Measurements from ENCODE around the gene MYOG. TPM values are rescaled to one million over a fixed set of nuclear protein-coding genes. Genes with fewer than 3 reads are reported as not detected.

Gene MYOG
- polyA plus RNA-seq, 3 donors, result 0.14 TPM; not detected in 1

DNA sequence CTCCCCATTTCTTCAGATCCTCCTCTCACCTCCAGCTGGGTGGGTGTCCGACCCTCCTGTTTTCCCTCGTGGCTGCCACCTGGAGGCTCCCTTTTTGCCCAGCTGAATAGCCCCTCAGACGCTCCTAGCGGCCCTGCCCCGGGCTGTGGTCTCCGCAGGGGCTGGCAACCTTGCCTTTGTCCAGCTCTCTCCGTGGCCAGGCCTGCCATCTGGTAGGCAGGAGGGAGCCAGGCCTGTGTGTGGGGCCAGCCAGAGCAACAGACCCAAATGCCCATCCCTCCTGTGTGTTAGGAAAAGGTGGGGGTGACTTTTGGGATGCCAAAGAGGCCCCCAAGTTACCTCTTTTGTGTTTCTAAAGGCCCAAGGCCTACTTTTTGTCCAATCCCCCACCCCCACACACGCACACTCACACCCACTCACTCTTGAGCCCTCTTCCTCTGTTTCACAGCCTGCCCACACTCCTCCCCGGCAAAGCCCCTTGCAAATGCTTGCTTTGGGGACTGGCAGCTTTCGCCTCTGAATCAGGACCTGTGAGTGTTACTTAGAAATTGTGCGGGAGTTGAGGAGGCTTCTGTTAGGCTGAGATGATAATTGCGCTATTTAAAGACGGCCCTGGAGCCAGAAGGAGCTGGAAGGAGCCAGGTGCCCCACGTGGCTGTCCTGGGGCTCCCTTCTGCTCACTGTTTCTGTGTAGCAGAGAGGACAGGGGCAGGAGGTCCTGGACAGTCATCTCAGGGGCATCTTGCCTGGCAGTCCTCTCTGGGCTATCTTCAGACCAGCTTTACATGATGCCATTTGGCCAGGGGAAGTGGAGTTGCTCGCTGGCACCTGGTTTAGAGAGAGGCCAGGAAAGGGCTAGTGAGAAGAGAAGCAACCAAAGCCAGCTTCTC, 50.5 kb downstream of the MYOG start:
- DNase-seq (ENCODE audit: low read depth in 3 of 3, low spot score in 2 of 3), result no peak

- DNase-seq (ENCODE audit: low read depth in 3 of 3, low spot score in 2 of 3), result no peak
Measured at GRCh38 chr1:203034422-203035110, 51.2 kb downstream of the MYOG start.

DNA sequence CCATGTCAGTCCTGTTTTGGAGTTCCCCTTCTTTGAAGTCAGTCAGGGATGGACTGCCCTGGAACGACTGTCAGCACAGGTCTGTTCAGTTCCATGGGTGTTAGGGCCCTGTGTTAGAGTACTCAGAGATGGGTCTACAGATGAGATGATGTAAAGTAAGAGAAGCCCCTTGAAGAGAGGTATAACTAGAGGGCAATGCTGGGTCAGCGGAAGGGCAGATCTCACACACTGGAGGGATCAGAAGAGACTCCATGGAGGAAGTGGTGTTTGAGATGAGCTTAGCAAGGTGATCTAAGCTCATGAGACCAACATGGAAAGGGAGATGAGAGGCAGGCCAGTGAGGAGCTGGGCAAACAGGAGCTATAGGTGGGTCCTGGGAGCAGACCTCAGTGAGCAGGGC, 51.9 kb downstream of the MYOG start:
- DNase-seq (ENCODE audit: low read depth in 3 of 3, low spot score in 2 of 3), result no peak

GRCh38 chr1:203033287-203033686, 52.5 kb downstream of the MYOG start:
- no peak for DNase-seq (ENCODE audit: low read depth in 3 of 3, low spot score in 2 of 3)

Other genes with a start within 250 kb of the MYOG start
- gene RABIF, start 196.9 kb downstream of the MYOG start, polyA plus RNA-seq (ENCODE audit: insufficient read length in 3 of 3), result 10 to 100 TPM; 11.3 to 12.3 (median 11.4) TPM
- 10 to 100 TPM; 41.0 to 50.3 (median 44.5) TPM for gene KLHL12, start 158.8 kb downstream of the MYOG start, polyA plus RNA-seq (ENCODE audit: insufficient read length in 3 of 3)
- 10 to 100 TPM; 80.7 to 86.3 (median 85.3) TPM for gene ADIPOR1, start 127.7 kb downstream of the MYOG start, polyA plus RNA-seq (ENCODE audit: insufficient read length in 3 of 3)
- 10 to 100 TPM; 45.7 to 50.3 (median 48.6) TPM for gene CYB5R1, start 118.8 kb downstream of the MYOG start, polyA plus RNA-seq (ENCODE audit: insufficient read length in 3 of 3)
- gene TMEM183A, start 78.6 kb downstream of the MYOG start, polyA plus RNA-seq (ENCODE audit: insufficient read length in 3 of 3), result 10 to 100 TPM; 79.8 to 82.3 (median 82.1) TPM
- gene PPFIA4, start 59.5 kb downstream of the MYOG start, polyA plus RNA-seq (ENCODE audit: insufficient read length in 3 of 3), result 1 to 10 TPM; 5.8 to 6.7 (median 6.6) TPM
- gene ADORA1, start 41.7 kb upstream of the MYOG start, polyA plus RNA-seq (ENCODE audit: insufficient read length in 3 of 3), result 1 to 10 TPM; 5.2 to 8.0 (median 6.4) TPM
- under 1 TPM; 0.08 to 0.32 (median 0.31) TPM for gene MYBPH, start 89.8 kb upstream of the MYOG start, polyA plus RNA-seq (ENCODE audit: insufficient read length in 3 of 3)
- 10 to 100 TPM; 10.4 to 12.9 (median 11.9) TPM for gene CHI3L1, start 100.7 kb upstream of the MYOG start, polyA plus RNA-seq (ENCODE audit: insufficient read length in 3 of 3)
- under 1 TPM; 0.11 to 0.21 (median 0.15) TPM for gene CHIT1, start 143.7 kb upstream of the MYOG start, polyA plus RNA-seq (ENCODE audit: insufficient read length in 3 of 3)
- gene BTG2, start 219.5 kb upstream of the MYOG start, polyA plus RNA-seq (ENCODE audit: insufficient read length in 3 of 3), result 100 to 1,000 TPM; 110 to 178 (median 141) TPM

Data from right renal cortex interstitium (tissue), 3 donors.